ENCODE measurements around the gene GATA2.

GATA2 gene

GRCh38 chr3:128457937-128458336 is 35.1 kb downstream of the GATA2 start:
- Histone ChIP-seq H3K9me3 (ENCODE audit: control insufficient read depth, low read length) (no peaks in the 10 kb centered on the region), H3K36me3 (ENCODE audit: control insufficient read depth, insufficient read depth, low read length) (no peaks in the 10 kb centered on the region), H3K4me3 (ENCODE audit: insufficient read depth, low read depth, low read length) (no peak overlapping the region), H3K27me3 (ENCODE audit: control insufficient read depth, insufficient read depth, low read length, poor library complexity, severe bottlenecking) (peaks cover 4% of the 10 kb centered on the region), H3K27ac (ENCODE audit: insufficient read depth, low read depth, low read length, poor library complexity, severe bottlenecking) (no peak overlapping the region), H3K4me1 (ENCODE audit: control insufficient read depth, insufficient read depth, low read length) (peaks cover 5% of the 10 kb centered on the region)
- 91 to 92% methylated on average over 12 of the region's 12 CpGs for WGBS, 2 experiments

DNA sequence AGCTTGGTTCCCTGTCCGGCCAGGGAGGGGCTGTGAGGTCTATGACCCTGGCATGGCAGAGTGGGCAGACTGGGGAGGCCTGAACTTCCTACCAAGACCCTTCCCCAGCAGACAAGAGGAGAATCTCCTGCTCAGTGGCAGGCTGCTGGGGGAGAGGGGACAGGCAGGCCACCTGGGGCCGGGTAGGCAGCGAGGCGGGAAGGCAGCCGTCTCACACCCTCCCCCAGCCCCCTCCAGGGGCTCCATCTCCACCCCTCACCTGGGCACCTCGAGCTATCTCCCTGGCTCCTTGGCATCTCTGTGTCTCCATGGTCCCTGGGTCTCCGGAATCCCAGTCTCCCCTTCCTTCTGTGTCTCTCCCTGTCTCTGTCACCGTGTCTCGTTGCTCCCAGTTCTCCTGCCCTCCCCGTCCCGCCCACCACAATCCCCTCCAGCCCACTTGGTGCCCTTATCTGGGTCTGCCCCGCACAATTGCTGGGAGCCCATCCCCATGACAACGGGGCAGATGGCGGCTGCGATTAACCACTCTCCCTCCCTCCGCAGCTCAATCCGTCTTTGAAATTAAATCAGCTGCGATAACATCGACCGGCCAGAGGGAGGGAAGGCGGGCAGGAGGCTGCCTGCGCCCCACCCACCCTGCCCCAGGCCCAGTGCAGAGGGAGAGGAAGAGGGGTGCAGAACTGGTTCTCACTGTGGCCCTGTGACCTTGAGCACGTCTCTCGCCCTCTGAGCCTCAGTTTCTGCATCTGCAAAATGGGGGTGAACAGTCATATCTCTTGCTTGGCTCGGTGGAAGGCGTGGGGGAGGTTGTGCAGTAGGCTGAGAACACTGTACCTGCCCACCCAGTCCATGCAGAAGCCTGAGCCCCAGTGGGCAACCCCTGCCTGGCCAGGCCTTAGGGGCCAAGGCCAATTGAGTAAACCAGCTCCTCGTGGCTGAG is 36.0 kb downstream of the GATA2 start:
- H3K36me3 ChIP-seq (ENCODE audit: control insufficient read depth, insufficient read depth, low read length), result no peaks in the 10 kb centered on the region
- peaks cover 4% of the 10 kb centered on the region for H3K27me3 ChIP-seq (ENCODE audit: control insufficient read depth, insufficient read depth, low read length, poor library complexity, severe bottlenecking)
- H3K27ac ChIP-seq (ENCODE audit: insufficient read depth, low read depth, low read length, poor library complexity, severe bottlenecking), result no peak overlapping the region
- WGBS, 2 experiments, result 73 to 75% methylated on average over 27 of the region's 27 CpGs
- peaks cover 5% of the 10 kb centered on the region for H3K4me1 ChIP-seq (ENCODE audit: control insufficient read depth, insufficient read depth, low read length)
- H3K4me3 ChIP-seq (ENCODE audit: insufficient read depth, low read depth, low read length), result no peak overlapping the region
- H3K9me3 ChIP-seq (ENCODE audit: control insufficient read depth, low read length), result no peaks in the 10 kb centered on the region

- no peak overlapping the region for H3K27ac ChIP-seq (ENCODE audit: insufficient read depth, low read depth, low read length, poor library complexity, severe bottlenecking)
- no peaks in the 10 kb centered on the region for H3K9me3 ChIP-seq (ENCODE audit: control insufficient read depth, low read length)
- peaks cover 5% of the 10 kb centered on the region for H3K4me1 ChIP-seq (ENCODE audit: control insufficient read depth, insufficient read depth, low read length)
- WGBS, 2 experiments, result 89 to 92% methylated on average over 16 of the region's 16 CpGs
- H3K27me3 ChIP-seq (ENCODE audit: control insufficient read depth, insufficient read depth, low read length, poor library complexity, severe bottlenecking), result peaks cover 4% of the 10 kb centered on the region
- no peak overlapping the region for H3K4me3 ChIP-seq (ENCODE audit: insufficient read depth, low read depth, low read length)
- H3K36me3 ChIP-seq (ENCODE audit: control insufficient read depth, insufficient read depth, low read length), result no peaks in the 10 kb centered on the region
These were observed 36.9 kb downstream of the GATA2 start for GRCh38 chr3:128455786-128456748.

DNA sequence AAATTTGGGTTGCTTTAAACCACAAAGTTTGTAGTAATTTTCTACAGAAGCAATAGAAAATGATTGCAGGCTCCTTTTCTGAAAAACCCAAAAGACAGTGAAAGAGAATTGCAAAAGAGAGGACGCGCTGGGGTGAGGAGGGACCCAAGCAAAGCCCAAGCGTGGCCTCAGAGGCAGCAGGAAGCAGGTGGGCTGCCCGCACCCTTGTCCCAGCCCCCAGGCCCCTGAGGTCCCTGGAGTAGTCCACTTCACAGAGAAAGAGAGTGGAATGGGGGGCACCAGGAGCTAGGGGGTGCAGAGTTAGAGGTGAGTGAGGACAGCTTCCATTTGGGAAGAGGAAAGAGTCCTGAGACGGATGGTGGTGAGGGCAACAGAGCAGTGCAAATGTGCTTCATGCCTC is 37.9 kb downstream of the GATA2 start:
- Histone ChIP-seq H3K27ac (ENCODE audit: insufficient read depth, low read depth, low read length, poor library complexity, severe bottlenecking) (no peak overlapping the region), H3K36me3 (ENCODE audit: control insufficient read depth, insufficient read depth, low read length) (no peaks in the 10 kb centered on the region), H3K27me3 (ENCODE audit: control insufficient read depth, insufficient read depth, low read length, poor library complexity, severe bottlenecking) (peaks cover 4% of the 10 kb centered on the region), H3K4me3 (ENCODE audit: insufficient read depth, low read depth, low read length) (no peak overlapping the region), H3K4me1 (ENCODE audit: control insufficient read depth, insufficient read depth, low read length) (peaks cover 5% of the 10 kb centered on the region), H3K9me3 (ENCODE audit: control insufficient read depth, low read length) (no peaks in the 10 kb centered on the region)
- WGBS, 2 experiments, result 71 to 75% methylated on average over 5 of the region's 5 CpGs

GRCh38 chr3:128454310-128454618 is 38.7 kb downstream of the GATA2 start:
- no peaks in the 10 kb centered on the region for H3K9me3 ChIP-seq (ENCODE audit: control insufficient read depth, low read length)
- no peak overlapping the region for H3K27ac ChIP-seq (ENCODE audit: insufficient read depth, low read depth, low read length, poor library complexity, severe bottlenecking)
- peaks cover 5% of the 10 kb centered on the region for H3K4me1 ChIP-seq (ENCODE audit: control insufficient read depth, insufficient read depth, low read length)
- H3K36me3 ChIP-seq (ENCODE audit: control insufficient read depth, insufficient read depth, low read length), result no peaks in the 10 kb centered on the region
- WGBS, 2 experiments, result 81 to 90% methylated on average over 2 of the region's 2 CpGs
- H3K4me3 ChIP-seq (ENCODE audit: insufficient read depth, low read depth, low read length), result no peak overlapping the region
- H3K27me3 ChIP-seq (ENCODE audit: control insufficient read depth, insufficient read depth, low read length, poor library complexity, severe bottlenecking), result peaks cover 4% of the 10 kb centered on the region

GRCh38 chr3:128453501-128454309 is 39.3 kb downstream of the GATA2 start:
- H3K27me3 ChIP-seq (ENCODE audit: control insufficient read depth, insufficient read depth, low read length, poor library complexity, severe bottlenecking), result peaks cover 4% of the 10 kb centered on the region
- H3K4me1 ChIP-seq (ENCODE audit: control insufficient read depth, insufficient read depth, low read length), result peaks cover 5% of the 10 kb centered on the region
- H3K27ac ChIP-seq (ENCODE audit: insufficient read depth, low read depth, low read length, poor library complexity, severe bottlenecking), result no peak overlapping the region
- no peaks in the 10 kb centered on the region for H3K9me3 ChIP-seq (ENCODE audit: control insufficient read depth, low read length)
- 90 to 93% methylated on average over 20 to 21 of the region's 21 CpGs for WGBS, 2 experiments
- no peak overlapping the region for H3K4me3 ChIP-seq (ENCODE audit: insufficient read depth, low read depth, low read length)
- H3K36me3 ChIP-seq (ENCODE audit: control insufficient read depth, insufficient read depth, low read length), result no peaks in the 10 kb centered on the region

- WGBS, 2 experiments, result 90% methylated on average over 21 of the region's 21 CpGs
- Histone ChIP-seq H3K27me3 (ENCODE audit: control insufficient read depth, insufficient read depth, low read length, poor library complexity, severe bottlenecking) (peaks cover 4% of the 10 kb centered on the region), H3K4me1 (ENCODE audit: control insufficient read depth, insufficient read depth, low read length) (peaks cover 5% of the 10 kb centered on the region), H3K4me3 (ENCODE audit: insufficient read depth, low read depth, low read length) (no peak overlapping the region), H3K36me3 (ENCODE audit: control insufficient read depth, insufficient read depth, low read length) (no peaks in the 10 kb centered on the region), H3K27ac (ENCODE audit: insufficient read depth, low read depth, low read length, poor library complexity, severe bottlenecking) (no peak overlapping the region), H3K9me3 (ENCODE audit: control insufficient read depth, low read length) (no peaks in the 10 kb centered on the region)
These were observed 40.2 kb downstream of the GATA2 start for GRCh38 chr3:128452678-128453275.

GRCh38 chr3:128452120-128452519 is 40.9 kb downstream of the GATA2 start:
- no peaks in the 10 kb centered on the region for H3K9me3 ChIP-seq (ENCODE audit: control insufficient read depth, low read length)
- H3K36me3 ChIP-seq (ENCODE audit: control insufficient read depth, insufficient read depth, low read length), result no peaks in the 10 kb centered on the region
- no peak overlapping the region for H3K4me3 ChIP-seq (ENCODE audit: insufficient read depth, low read depth, low read length)
- H3K27ac ChIP-seq (ENCODE audit: insufficient read depth, low read depth, low read length, poor library complexity, severe bottlenecking), result no peak overlapping the region
- peaks cover 4% of the 10 kb centered on the region for H3K27me3 ChIP-seq (ENCODE audit: control insufficient read depth, insufficient read depth, low read length, poor library complexity, severe bottlenecking)
- 92 to 93% methylated on average over 9 of the region's 9 CpGs for WGBS, 2 experiments
- H3K4me1 ChIP-seq (ENCODE audit: control insufficient read depth, insufficient read depth, low read length), result peaks cover 5% of the 10 kb centered on the region

DNA sequence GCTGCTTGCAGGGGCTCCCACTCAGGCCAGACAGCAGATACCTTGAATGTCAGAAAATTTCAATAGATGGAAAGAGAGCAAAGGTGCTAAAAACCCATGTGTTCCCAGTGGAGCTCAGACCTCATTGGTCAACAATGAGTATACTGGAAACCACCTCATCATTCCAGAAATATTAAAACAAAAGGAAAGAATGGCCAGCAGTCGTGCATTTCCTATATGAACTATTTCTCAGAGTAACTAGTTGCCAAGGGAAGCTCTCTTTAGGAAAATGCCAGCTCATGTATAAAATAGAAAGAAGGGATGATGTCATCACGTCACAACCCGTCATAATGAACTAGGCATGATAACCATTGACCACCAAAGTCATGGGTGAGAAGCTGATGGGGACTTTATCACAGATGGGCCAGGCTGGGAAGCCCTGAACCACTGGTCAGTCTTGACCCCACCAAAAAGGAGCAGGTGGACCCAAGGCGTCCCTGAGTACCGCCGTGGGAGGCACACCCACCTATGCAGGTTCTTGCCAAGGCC is 43.8 kb downstream of the GATA2 start:
- no peak overlapping the region for H3K4me3 ChIP-seq (ENCODE audit: insufficient read depth, low read depth, low read length)
- H3K27me3 ChIP-seq (ENCODE audit: control insufficient read depth, insufficient read depth, low read length, poor library complexity, severe bottlenecking), result no peaks in the 10 kb centered on the region
- WGBS, 2 experiments, result 95 to 96% methylated on average over 6 of the region's 6 CpGs
- no peaks in the 10 kb centered on the region for H3K4me1 ChIP-seq (ENCODE audit: control insufficient read depth, insufficient read depth, low read length)
- H3K27ac ChIP-seq (ENCODE audit: insufficient read depth, low read depth, low read length, poor library complexity, severe bottlenecking), result no peak overlapping the region
- H3K36me3 ChIP-seq (ENCODE audit: control insufficient read depth, insufficient read depth, low read length), result no peaks in the 10 kb centered on the region
- H3K9me3 ChIP-seq (ENCODE audit: control insufficient read depth, low read length), result no peaks in the 10 kb centered on the region

Measured in ectodermal cell (in vitro differentiated cells).